H1 (cell line): ENCODE data around the gene BTBD1. TPM values are rescaled to one million over a fixed set of nuclear protein-coding genes. Genes with fewer than 3 reads are reported as not detected.

Experiments used
- CEBPB ChIP-seq: IDR thresholded peaks from 2 replicates; pipeline ENCODE4 v1.6.1; 2012; ENCODE audit warnings: low read depth, low read length
- CHD1 ChIP-seq: IDR thresholded peaks from 2 replicates; pipeline ENCODE4 v1.6.1; 2012; ENCODE audit warnings: low read depth, low read length, improper control_type of control experiment
- CREB1 ChIP-seq: IDR thresholded peaks from 2 replicates; pipeline ENCODE4 v1.6.1; 2012; ENCODE audit warnings: inconsistent platforms
- CTBP2 ChIP-seq: IDR thresholded peaks from 2 replicates; pipeline ENCODE4 v1.7.0; 2011; ENCODE audit warnings: borderline replicate concordance, mild to moderate bottlenecking, moderate library complexity, mixed read lengths, low read length; ENCODE audit not compliant: insufficient read depth, insufficient read length
- EGR1 ChIP-seq: IDR thresholded peaks from 2 replicates; pipeline ENCODE4 v1.6.1; 2011; ENCODE audit warnings: low read depth, low read length, borderline replicate concordance
- HDAC6 ChIP-seq: IDR thresholded peaks from one replicate; pipeline ENCODE4 v1.7.1; 2012; ENCODE audit warnings: low read depth, mild to moderate bottlenecking, inconsistent platforms, low read length, moderate library complexity
- MAFK ChIP-seq: IDR thresholded peaks from 2 replicates; pipeline ENCODE4 v1.6.1; 2012; ENCODE audit warnings: low read depth, mild to moderate bottlenecking, improper control_type of control experiment, low read length
- SIX5 ChIP-seq: IDR thresholded peaks from 2 replicates; pipeline ENCODE4 v1.6.1; 2011; ENCODE audit warnings: mild to moderate bottlenecking, low read depth, low read length
- TCF12 ChIP-seq: IDR thresholded peaks from 2 replicates; pipeline ENCODE4 v1.6.1; 2011; ENCODE audit warnings: low read depth, mild to moderate bottlenecking, low read length
- TEAD4 ChIP-seq: IDR thresholded peaks from 2 replicates; pipeline ENCODE4 v1.6.1; 2012; ENCODE audit warnings: low read depth, low read length, inconsistent platforms, mixed read lengths
- polyA plus RNA-seq, 7 experiments: library from polyadenylated mRNA; depleted of rRNA in 3 of 7; stranded (reverse) in 5 of 7; unstranded in 2 of 7; fragments of >200 nt in 5 of 7; fragments of 200-250 nt in 2 of 7; gene quantifications; 1 replicate in 5 of 7; 2 replicates in 1 of 7; 4 replicates in 1 of 7; pipeline versions ENCODE4 v1.2.1 to v1.2.3, GENCODE V29; 2011 to 2013; ENCODE audit warnings: missing spikeins in 2 of 7, mixed read lengths in 2 of 7
- total RNA-seq: library from RNA; stranded (reverse); fragmentation: NEBNext Ultra II Directional; extraction: Animal tissue kit (Norgen Biotek cat#: 25700); gene quantifications from 2 replicates; pipeline ENCODE4 v1.2.1, GENCODE V29; 2021
- TF ChIP-seq, protein P1 (sequence below): fragments of 300-600 bp; sonication (generic); IDR thresholded peaks from 2 replicates; pipeline ENCODE4 v1.7.1; 2012; ENCODE audit warnings: low read length, moderate library complexity, mild to moderate bottlenecking, inconsistent platforms; ENCODE audit not compliant: insufficient replicate concordance
- TF ChIP-seq, protein P2 (sequence below): IDR thresholded peaks from 2 replicates; pipeline ENCODE4 v1.6.1; 2012; ENCODE audit warnings: inconsistent platforms
- TF ChIP-seq, protein P3 (sequence below): IDR thresholded peaks from 2 replicates; pipeline ENCODE4 v1.6.1; 2012; ENCODE audit warnings: inconsistent platforms

Gene BTBD1
- total and polyA plus RNA-seq, 2 of the 8 experiments (the other 6 are each of a cell fraction or from before 2014, with no cell fraction given) = 18.6 to 39.5 TPM

- TF ChIP-seq, protein P1, sequence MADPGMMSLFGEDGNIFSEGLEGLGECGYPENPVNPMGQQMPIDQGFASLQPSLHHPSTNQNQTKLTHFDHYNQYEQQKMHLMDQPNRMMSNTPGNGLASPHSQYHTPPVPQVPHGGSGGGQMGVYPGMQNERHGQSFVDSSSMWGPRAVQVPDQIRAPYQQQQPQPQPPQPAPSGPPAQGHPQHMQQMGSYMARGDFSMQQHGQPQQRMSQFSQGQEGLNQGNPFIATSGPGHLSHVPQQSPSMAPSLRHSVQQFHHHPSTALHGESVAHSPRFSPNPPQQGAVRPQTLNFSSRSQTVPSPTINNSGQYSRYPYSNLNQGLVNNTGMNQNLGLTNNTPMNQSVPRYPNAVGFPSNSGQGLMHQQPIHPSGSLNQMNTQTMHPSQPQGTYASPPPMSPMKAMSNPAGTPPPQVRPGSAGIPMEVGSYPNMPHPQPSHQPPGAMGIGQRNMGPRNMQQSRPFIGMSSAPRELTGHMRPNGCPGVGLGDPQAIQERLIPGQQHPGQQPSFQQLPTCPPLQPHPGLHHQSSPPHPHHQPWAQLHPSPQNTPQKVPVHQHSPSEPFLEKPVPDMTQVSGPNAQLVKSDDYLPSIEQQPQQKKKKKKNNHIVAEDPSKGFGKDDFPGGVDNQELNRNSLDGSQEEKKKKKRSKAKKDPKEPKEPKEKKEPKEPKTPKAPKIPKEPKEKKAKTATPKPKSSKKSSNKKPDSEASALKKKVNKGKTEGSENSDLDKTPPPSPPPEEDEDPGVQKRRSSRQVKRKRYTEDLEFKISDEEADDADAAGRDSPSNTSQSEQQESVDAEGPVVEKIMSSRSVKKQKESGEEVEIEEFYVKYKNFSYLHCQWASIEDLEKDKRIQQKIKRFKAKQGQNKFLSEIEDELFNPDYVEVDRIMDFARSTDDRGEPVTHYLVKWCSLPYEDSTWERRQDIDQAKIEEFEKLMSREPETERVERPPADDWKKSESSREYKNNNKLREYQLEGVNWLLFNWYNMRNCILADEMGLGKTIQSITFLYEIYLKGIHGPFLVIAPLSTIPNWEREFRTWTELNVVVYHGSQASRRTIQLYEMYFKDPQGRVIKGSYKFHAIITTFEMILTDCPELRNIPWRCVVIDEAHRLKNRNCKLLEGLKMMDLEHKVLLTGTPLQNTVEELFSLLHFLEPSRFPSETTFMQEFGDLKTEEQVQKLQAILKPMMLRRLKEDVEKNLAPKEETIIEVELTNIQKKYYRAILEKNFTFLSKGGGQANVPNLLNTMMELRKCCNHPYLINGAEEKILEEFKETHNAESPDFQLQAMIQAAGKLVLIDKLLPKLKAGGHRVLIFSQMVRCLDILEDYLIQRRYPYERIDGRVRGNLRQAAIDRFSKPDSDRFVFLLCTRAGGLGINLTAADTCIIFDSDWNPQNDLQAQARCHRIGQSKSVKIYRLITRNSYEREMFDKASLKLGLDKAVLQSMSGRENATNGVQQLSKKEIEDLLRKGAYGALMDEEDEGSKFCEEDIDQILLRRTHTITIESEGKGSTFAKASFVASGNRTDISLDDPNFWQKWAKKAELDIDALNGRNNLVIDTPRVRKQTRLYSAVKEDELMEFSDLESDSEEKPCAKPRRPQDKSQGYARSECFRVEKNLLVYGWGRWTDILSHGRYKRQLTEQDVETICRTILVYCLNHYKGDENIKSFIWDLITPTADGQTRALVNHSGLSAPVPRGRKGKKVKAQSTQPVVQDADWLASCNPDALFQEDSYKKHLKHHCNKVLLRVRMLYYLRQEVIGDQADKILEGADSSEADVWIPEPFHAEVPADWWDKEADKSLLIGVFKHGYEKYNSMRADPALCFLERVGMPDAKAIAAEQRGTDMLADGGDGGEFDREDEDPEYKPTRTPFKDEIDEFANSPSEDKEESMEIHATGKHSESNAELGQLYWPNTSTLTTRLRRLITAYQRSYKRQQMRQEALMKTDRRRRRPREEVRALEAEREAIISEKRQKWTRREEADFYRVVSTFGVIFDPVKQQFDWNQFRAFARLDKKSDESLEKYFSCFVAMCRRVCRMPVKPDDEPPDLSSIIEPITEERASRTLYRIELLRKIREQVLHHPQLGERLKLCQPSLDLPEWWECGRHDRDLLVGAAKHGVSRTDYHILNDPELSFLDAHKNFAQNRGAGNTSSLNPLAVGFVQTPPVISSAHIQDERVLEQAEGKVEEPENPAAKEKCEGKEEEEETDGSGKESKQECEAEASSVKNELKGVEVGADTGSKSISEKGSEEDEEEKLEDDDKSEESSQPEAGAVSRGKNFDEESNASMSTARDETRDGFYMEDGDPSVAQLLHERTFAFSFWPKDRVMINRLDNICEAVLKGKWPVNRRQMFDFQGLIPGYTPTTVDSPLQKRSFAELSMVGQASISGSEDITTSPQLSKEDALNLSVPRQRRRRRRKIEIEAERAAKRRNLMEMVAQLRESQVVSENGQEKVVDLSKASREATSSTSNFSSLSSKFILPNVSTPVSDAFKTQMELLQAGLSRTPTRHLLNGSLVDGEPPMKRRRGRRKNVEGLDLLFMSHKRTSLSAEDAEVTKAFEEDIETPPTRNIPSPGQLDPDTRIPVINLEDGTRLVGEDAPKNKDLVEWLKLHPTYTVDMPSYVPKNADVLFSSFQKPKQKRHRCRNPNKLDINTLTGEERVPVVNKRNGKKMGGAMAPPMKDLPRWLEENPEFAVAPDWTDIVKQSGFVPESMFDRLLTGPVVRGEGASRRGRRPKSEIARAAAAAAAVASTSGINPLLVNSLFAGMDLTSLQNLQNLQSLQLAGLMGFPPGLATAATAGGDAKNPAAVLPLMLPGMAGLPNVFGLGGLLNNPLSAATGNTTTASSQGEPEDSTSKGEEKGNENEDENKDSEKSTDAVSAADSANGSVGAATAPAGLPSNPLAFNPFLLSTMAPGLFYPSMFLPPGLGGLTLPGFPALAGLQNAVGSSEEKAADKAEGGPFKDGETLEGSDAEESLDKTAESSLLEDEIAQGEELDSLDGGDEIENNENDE = no peak
- TF ChIP-seq HDAC6 = no peak
- TF ChIP-seq EGR1 = no peak
- no peak for TF ChIP-seq CTBP2
- TF ChIP-seq CREB1 = no peak
- no peak for TF ChIP-seq SIX5
- TF ChIP-seq TEAD4 = no peak
- TF ChIP-seq, protein P2, sequence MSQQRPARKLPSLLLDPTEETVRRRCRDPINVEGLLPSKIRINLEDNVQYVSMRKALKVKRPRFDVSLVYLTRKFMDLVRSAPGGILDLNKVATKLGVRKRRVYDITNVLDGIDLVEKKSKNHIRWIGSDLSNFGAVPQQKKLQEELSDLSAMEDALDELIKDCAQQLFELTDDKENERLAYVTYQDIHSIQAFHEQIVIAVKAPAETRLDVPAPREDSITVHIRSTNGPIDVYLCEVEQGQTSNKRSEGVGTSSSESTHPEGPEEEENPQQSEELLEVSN = no peak
- no peak for TF ChIP-seq CEBPB
- TF ChIP-seq, protein P3, sequence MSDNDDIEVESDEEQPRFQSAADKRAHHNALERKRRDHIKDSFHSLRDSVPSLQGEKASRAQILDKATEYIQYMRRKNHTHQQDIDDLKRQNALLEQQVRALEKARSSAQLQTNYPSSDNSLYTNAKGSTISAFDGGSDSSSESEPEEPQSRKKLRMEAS = no peak
- TF ChIP-seq CHD1 = no peak
- no peak for TF ChIP-seq MAFK
- no peak for TF ChIP-seq TCF12
These were observed 55.0 kb downstream of the BTBD1 start (continued) for GRCh38 chr15:83012076-83012426.
